HTERT RPE-1 (cell line): ENCODE results near the gene PRXL2C.
"Not testable (repeated sequence)": the region's sequence is repeated elsewhere in the genome, so short reads cannot be mapped to it uniquely, and the experiment has no call there.

ENCODE experiments used
- in situ Hi-C: fragments of 300-500 bp; cut with MboI; formaldehyde crosslinking; loops from 4 replicates; pipeline ENCODE4 v1.14.3; 2020; ENCODE audit warnings: low sequenced_read_pairs

PRXL2C gene

GRCh38 chr9:96649620-96650324 lies 5.3 kb downstream of the PRXL2C start:
- in situ Hi-C loops, result no loop called here

DNA sequence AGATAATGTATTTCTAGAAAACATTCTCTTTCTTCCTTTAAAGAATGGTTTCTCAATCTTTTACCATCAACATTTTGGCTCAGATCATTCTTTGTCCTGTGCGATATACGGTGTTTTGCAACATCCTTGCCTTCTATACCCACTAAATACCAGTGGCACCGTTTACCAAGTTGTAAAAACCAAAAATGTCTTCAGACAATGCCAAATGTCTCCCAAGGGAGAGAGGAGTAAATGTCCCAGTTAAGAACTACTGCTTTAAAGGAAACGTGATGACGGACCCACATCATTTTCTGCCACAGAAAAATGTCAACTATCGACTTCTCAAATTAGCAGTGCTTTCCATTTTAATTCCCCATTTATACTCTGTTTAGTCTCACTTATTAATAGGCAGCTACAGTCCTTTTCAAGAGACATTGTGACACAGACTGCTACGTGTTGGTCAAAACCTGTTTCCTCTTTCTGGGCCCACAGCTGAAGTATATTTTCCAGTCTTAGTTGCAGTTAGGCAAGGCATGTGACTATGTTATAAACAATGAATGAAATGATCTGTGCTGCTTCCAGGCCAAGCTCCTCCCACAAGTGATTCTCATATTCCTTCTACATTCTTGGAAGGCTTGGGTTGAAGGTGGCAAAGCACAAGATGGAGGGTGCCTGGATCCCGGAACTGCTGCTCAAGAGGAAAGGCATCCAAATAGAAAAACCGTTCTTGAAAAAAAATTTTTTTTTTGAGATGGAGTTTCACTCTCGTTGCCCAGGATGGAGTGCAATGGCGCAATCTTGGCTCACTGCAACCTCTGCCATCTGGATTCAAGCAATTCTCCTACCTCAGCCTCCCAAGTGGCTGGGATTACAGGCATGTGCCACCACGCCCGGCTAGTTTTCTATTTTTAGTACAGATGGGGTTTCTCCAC lies 8.8 kb downstream of the PRXL2C start:
- in situ Hi-C loops, result no loop called here

- in situ Hi-C loops, result no loop called here
Observed at GRCh38 chr9:96644137-96644536, 11.0 kb downstream of the PRXL2C start.

DNA sequence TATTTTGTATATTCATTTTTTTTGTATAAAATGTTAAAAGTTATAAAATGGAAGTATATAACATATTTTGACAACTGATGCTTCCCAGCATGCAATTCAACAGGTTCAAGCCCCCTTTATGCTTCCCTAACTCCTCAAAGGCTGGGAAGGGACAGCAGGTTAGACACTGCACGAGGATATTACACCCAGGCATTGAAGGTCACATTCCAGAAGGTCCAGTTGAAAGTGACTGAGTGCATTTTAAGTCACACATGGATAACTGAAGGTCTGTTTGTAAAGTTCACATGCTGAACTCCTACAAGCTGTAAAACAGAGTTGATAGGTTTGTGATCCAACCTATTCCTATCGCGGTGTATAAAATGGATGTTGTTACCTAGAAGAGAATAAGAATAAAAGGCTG lies 13.6 kb downstream of the PRXL2C start:
- in situ Hi-C loops, result no loop called here

DNA sequence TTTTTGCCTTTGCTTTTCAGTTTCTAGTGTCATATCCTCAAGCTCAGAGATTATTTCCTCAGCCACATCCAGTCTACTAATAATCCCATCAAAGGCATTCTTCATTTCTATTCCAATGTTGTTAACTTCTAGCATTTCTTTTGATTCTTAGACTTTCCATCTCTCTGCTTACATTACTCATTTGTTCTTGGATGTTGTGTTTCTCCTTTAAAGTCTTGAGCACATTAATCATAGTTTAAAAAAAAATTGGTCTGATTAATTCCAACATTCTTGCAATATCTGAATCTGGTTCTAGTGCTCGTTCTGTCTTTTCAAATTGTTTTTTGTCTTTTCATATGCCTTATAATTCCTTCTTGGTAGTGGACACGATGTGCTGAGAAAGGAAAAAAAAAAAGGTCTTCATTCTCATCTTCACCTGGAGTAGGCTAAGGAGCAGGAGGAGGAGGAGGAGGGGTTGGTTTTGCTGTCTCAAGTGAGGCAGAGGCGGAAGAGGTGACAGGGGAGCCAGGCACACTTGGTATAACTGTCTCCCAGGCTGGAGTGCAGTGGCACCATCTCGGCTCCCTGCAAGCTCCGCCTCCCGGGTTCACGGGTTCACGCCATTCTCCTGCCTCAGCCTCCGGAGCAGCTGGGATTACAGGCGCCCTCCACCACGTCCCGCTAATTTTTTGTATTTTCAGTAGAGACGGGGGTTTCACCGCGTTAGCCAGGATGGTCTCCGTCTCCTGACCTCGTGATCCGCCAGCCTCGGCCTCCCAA lies 16.3 kb downstream of the PRXL2C start:
- in situ Hi-C loops, result no loop called here

- in situ Hi-C loops, result no loop called here
Observed at GRCh38 chr9:96636368-96636767, 18.7 kb downstream of the PRXL2C start.

- in situ Hi-C loops, result not testable (repeated sequence)
Observed at GRCh38 chr9:96633579-96633978, 21.5 kb downstream of the PRXL2C start.

- in situ Hi-C loops, result no loop called here
Observed at GRCh38 chr9:96626912-96627311, 28.2 kb downstream of the PRXL2C start.

- in situ Hi-C loops, result no loop called here
Observed at GRCh38 chr9:96621618-96622017, 33.5 kb downstream of the PRXL2C start.

DNA sequence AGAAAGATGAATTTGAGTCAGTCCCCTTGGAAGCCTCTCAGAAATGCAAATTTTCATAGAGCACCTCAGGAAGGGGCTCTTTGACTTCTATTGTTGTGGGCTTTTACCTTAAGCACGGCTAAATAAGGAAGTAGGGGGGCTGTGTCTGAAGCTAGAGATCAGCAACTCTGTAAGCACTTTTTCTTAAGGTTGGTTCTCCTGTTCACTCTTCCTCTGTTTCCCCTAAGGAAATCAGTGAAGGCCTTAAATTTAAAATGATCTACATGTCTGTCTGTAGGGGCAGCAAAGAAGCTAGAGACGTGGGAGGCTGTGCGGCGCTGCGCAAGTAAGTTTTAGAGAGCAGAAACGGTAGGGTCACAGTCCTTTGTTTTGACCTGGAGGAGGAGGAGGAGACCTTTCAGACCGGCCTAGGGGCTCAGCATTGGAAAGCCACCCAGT lies 34.3 kb downstream of the PRXL2C start:
- in situ Hi-C loops, result no loop called here

DNA sequence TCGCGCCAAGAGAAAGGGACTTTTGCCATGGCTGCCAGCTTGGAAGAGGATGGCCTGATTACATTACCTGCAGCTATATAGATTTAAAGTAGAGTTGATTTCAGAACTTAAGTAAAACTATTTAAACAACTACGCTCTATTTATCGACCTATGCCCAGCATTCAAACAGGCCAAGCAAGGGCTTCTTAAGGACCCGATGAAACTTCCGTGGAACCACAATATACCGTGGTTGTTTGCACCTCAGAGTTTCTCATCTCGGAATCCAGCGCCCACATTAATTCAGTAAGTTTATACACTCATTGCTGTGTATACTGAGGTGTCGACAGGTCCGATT lies 35.0 kb downstream of the PRXL2C start:
- in situ Hi-C loops, result no loop called here

- in situ Hi-C loops, result no loop called here
Observed at GRCh38 chr9:96619491-96620180, 35.5 kb downstream of the PRXL2C start, which contains the start of gene CDC14B. Gene CDC14B, minus strand, starts transcription at chr9:96619843. Its CDS starts 465 bp downstream, at chr9:96619378.

DNA sequence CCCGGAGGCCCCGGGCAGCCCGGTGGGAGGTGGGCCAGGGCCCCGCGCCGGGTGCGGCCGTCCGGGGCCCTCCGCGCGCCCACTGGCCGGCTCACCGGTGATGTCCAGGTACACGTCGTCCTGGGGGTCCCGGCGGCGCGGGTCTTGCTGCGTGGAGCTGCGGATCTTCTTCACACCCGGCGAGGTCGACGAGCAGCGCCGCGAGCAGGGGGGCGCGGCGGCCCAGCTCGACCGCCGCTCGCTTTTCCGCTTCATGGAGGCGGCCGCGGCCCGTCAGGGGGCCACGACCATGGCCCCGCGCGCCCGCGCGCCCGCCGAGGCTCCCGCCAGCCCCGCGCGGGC lies 36.0 kb downstream of the PRXL2C start:
- in situ Hi-C loops, result no loop called here

- in situ Hi-C loops, result no loop called here
Observed at GRCh38 chr9:96618209-96619123, 36.7 kb downstream of the PRXL2C start.

DNA sequence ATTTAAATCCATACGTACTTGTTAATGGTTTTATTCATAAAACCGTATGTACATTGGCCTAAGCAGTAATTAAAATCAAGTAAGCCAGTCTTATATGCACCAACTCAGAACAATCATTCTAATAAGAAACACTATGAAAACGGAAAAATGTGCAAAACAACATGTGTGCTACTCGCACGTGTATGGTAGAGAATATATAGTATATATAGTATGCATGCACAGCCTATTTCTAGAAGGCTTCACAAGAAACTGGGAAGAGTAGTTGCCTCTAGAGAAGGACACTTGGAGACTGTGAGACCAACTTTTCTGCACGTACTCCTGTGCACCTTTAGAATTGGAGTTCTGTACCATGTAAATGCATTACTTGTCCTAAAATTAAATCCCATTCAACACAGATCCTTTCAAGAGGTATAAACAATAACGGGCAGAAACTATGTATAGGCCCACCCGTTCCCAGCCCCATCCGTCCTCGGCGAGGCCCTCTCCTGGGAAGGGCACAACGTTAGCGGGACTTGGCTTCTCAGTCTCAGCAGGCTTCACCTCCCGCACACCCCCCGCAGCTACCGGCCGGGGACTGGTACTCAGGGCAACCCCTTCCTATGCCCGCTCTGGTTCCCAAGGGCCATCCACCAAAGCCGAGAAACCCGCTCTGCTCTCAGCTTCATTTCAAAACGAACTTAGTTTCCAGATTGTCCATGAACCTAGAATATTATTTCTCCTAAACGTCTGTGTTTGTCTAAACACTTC lies 37.5 kb downstream of the PRXL2C start:
- in situ Hi-C loops, result no loop called here

- in situ Hi-C loops, result no loop called here
Observed at GRCh38 chr9:96616817-96617438, 38.2 kb downstream of the PRXL2C start.

GRCh38 chr9:96615411-96615810 lies 39.7 kb downstream of the PRXL2C start:
- in situ Hi-C loops, result no loop called here

DNA sequence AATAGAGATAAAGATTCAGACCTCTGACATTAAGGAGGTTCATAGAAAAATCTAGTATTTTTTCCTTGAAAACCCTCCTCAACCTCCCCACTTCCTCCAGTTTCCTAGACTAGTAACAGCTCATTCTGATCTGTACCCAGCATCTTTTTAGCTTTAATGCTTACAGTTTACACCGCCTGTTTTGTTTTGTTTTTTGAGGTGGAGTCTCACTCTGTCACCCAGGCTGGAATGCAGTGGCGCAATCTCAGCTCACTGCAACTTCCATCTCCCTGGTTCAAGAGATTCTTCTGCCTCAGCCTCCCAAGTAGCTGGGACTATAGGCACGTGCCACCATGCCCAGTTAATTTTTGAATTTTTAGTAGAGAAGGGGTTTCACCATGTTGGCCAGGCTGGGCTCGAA lies 40.5 kb downstream of the PRXL2C start:
- in situ Hi-C loops, result not testable (repeated sequence)
